CD4-positive, alpha-beta T cell treated with Interleukin-2 at 100 ng/mL for 4 hours (primary cell): ENCODE data around the gene FCN3.
A peak's percentile ranks its signal among the peaks of the same experiment; 100 is the strongest.

Source experiments
- DNase-seq: peaks from one replicate; pipeline ENCODE4 v3.0.0-alpha.2; 2020; ENCODE audit warnings: low spot score

Gene FCN3

GRCh38 chr1:27380224-27380623 is 5.6 kb upstream of the FCN3 start:
- no peak for DNase-seq

GRCh38 chr1:27379564-27380122 is 5.0 kb upstream of the FCN3 start:
- no peak for DNase-seq

- no peak for DNase-seq
Measured at GRCh38 chr1:27377760-27378495, 3.3 kb upstream of the FCN3 start.

- DNase-seq: no peak
Measured at GRCh38 chr1:27372808-27373690, 1.6 kb downstream of the FCN3 start.

GRCh38 chr1:27372022-27372807 is 2.4 kb downstream of the FCN3 start:
- DNase-seq: no peak

- DNase-seq: no peak
Measured at GRCh38 chr1:27368869-27369582, 5.6 kb downstream of the FCN3 start.

- DNase-seq: no peak
Measured at GRCh38 chr1:27367160-27367650, 7.4 kb downstream of the FCN3 start.

- peak; percentile 16 for DNase-seq
Measured at GRCh38 chr1:27366411-27367159, 8.0 kb downstream of the FCN3 start, which contains the start of gene MAP3K6. TSS of gene MAP3K6 (minus strand) at chr1:27366961. CDS start at chr1:27366597, 364 bp downstream.

GRCh38 chr1:27366113-27366410 is 8.6 kb downstream of the FCN3 start:
- peak; percentile 69 for DNase-seq

- DNase-seq: peak; percentile 78
Measured at GRCh38 chr1:27365372-27366112, 9.1 kb downstream of the FCN3 start.

GRCh38 chr1:27364696-27365371 is 9.8 kb downstream of the FCN3 start:
- DNase-seq: no peak

- no peak for DNase-seq
Measured at GRCh38 chr1:27363766-27364695, 10.6 kb downstream of the FCN3 start.

GRCh38 chr1:27361553-27361952 is 13.1 kb downstream of the FCN3 start:
- DNase-seq: no peak

GRCh38 chr1:27361044-27361402 is 13.6 kb downstream of the FCN3 start:
- no peak for DNase-seq

- peak; percentile 36 for DNase-seq
Measured at GRCh38 chr1:27360159-27361043, 14.2 kb downstream of the FCN3 start.

GRCh38 chr1:27359822-27360158 is 14.8 kb downstream of the FCN3 start:
- no peak for DNase-seq

GRCh38 chr1:27358928-27359313 is 15.7 kb downstream of the FCN3 start:
- DNase-seq: no peak
